Measurements from ENCODE around the gene NDUFA1.

DNA sequence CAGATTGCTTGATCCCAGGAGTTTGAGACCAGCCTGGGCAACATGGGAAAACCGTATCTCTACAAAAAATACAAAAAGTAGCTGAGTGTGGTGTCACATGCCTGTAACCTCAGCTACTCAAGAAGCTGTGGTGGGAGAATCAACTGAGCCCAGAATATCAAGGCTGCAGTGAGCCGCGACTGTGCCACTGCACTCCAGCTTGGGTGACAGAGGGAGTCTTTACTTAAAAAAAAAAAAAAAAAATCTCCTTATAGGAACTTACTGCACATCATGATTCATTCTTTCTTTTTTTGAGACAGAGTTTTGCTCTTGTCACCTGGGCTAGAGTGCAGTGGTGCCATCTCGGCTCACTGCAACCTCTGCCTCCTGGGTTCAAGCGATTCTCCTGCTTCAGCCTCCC, 43.2 kb upstream of the NDUFA1 start:
- TF ChIP-seq POLR2AphosphoS5 (IDR thresholded peaks at IDR 0.05; ENCODE audit: low read depth) (no peak), CTCF (conservative IDR thresholded peaks at IDR 0.05; ENCODE audit: low read depth in 2 of 2) (no peak), ETS1 (IDR thresholded peaks at IDR 0.05) (no peak)

All from GM23338 (cell line).